Astrocyte (in vitro differentiated cells and primary cell): Measurements from ENCODE around the gene KIAA1210.

ENCODE experiments used
- CTCF ChIP-seq: IDR thresholded peaks from 2 replicates; pipeline ENCODE4 v1.5.1; 2011; ENCODE audit warnings: low read depth, mild to moderate bottlenecking, inconsistent platforms, low read length, moderate library complexity; ENCODE audit not compliant: insufficient read depth
- EZH2 ChIP-seq: IDR thresholded peaks from 2 replicates; pipeline ENCODE4 v1.6.1; 2012; ENCODE audit warnings: mild to moderate bottlenecking, low read length, inconsistent platforms; ENCODE audit not compliant: insufficient read depth

DNA sequence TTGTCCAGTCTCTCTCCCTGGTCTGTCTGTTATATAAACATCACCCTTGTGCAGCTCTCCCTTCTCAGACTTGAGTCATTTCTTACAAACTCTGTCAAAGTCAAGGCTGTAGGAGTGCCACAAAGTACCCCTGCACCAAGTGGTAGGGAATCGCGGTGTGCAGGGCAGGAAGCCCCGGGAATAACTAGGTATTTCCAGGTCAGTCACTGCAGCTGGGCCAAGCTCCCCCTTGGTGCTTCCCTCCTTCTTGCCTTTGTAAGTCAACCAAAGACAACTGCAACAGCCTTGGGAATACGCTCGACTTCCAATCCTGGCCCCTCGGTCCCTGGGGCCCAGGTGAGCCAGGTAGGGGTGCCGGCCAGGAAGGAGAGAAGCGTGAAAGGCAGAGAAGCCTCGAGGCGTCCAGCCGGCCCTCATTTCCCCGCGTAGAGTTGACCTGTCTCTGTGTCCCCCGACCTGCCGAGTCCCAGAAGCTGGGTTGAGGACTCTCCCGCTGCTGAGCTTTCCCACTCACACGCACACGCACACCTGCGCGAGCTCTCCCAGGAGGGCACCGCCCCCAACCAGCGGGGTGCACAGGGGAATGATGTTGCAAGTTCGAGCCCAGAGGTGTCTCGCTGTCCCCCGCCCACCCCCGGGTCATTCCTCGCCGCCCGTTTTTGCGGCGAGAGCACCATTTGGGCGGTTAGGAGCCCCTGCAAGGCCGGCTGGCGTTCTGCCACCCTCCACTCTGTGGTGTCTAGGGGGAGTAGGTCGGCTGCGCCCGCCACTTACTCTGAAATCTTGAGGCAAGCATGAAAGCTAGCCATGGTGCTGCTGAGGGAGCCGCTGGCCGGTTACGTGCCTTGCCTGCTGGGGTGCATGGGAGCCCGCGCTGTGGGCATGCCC is 22.8 kb upstream of the KIAA1210 start:
- no peak for TF ChIP-seq CTCF
- no peak for TF ChIP-seq EZH2
